NB4 (cell line): Measurements from ENCODE around the gene SLC25A5.

Experiments
- DNase-seq: peaks from one replicate; pipeline ENCODE4 v3.0.0; 2010; ENCODE audit warnings: low read depth
- H3K4me3 ChIP-seq: one replicate; pipeline ENCODE4 v1.5.1; 2011; ENCODE audit warnings: mild to moderate bottlenecking, low read depth, low read length, moderate library complexity
- CTCF ChIP-seq: IDR thresholded peaks from one replicate; pipeline ENCODE4 v1.5.1; 2012; ENCODE audit warnings: low read depth, low read length
- MAX ChIP-seq: IDR thresholded peaks from 2 replicates; pipeline ENCODE4 v1.6.1; 2011; ENCODE audit warnings: low read depth, low read length
- MYC ChIP-seq: IDR thresholded peaks from 2 replicates; pipeline ENCODE4 v1.6.1; 2011; ENCODE audit warnings: low read depth, low read length
- POLR2A ChIP-seq: IDR thresholded peaks from 2 replicates; pipeline ENCODE4 v1.6.1; 2011; ENCODE audit warnings: mild to moderate bottlenecking; ENCODE audit not compliant: insufficient read length; ENCODE audit errors: extremely low read depth

The SLC25A5 gene

GRCh38 chrX:119459181-119459580 lies 9.1 kb upstream of the SLC25A5 start:
- no peak overlapping the region for H3K4me3 ChIP-seq
- peak; percentile 50 for DNase-seq
- TF ChIP-seq POLR2A (no peak), MYC (no peak), CTCF (no peak), MAX (no peak)

- DNase-seq: no peak
- no peak overlapping the region for H3K4me3 ChIP-seq
- TF ChIP-seq MAX (no peak), POLR2A (no peak), MYC (no peak), CTCF (no peak)
Measured at GRCh38 chrX:119465555-119465954, 2.7 kb upstream of the SLC25A5 start.

GRCh38 chrX:119466970-119467369 lies 1.3 kb upstream of the SLC25A5 start:
- H3K4me3 ChIP-seq: no peak overlapping the region
- no peak for TF ChIP-seq CTCF
- no peak for TF ChIP-seq POLR2A
- TF ChIP-seq MYC: no peak
- TF ChIP-seq MAX: no peak

GRCh38 chrX:119467433-119467832 lies 811 bp upstream of the SLC25A5 start:
- TF ChIP-seq MYC: no peak
- no peak for TF ChIP-seq CTCF
- TF ChIP-seq POLR2A: no peak
- TF ChIP-seq MAX: no peak
- H3K4me3 ChIP-seq: no peak overlapping the region
- DNase-seq: no peak

More at GRCh38 chrX:119466970-119467369, 1.3 kb upstream of the SLC25A5 start:
- no peak for DNase-seq

GRCh38 chrX:119468551-119469312 lies 488 bp downstream of the SLC25A5 start:
- TF ChIP-seq MAX: peak; percentile 76
- TF ChIP-seq POLR2A: peak; percentile 54
- peak; percentile 23 for TF ChIP-seq CTCF
- peak; percentile 95 for TF ChIP-seq MYC
- H3K4me3 ChIP-seq: peak overlapping the region; percentile 78
- peak; percentile 90 for DNase-seq
